ENCODE results near the gene ADIPOQ. TPM values are rescaled to one million over a fixed set of nuclear protein-coding genes. Genes with fewer than 3 reads are reported as not detected.
A peak's percentile ranks its signal among the peaks of the same experiment; 100 is the strongest.

Gene ADIPOQ
- total and polyA plus RNA-seq, 2 donors (not counting 1 experiment from before 2014, with no cell fraction given) = not detected

DNA sequence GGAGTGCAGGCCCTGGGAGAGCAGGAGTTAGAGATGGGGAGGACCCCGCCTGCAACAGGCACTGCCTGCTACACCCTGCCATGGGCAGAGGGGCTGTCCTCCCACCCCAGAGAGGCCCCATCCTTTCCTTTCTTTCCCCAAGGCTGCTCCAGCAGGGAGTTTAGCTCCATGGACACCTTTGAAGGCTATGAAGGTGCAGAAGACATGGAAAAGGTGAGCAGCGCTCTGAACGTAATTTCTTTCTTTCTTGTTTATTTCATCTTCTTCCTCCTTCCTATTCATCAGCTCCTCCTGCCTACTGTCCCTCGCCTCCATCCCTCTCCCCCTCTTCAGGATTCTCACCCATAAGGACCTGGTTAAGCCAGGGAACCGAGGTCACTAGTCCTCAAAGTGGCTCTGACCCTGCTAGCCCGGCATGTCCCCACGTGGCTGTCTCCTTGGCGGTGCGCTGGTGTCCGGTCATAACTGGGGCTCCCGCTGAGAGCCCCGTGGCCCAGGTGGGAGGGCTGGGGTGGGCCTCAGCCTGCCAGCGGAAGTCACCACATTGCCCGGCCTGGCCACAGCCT, 16.0 kb upstream of the ADIPOQ start:
- peak overlapping the region; percentile 79 for H3K4me3 Mint-ChIP-seq
- Histone ChIP-seq H4K20me1 (ENCODE audit: control insufficient read depth, insufficient read depth, low read length, poor library complexity, severe bottlenecking) (no peaks in the 10 kb centered on the region), H3K4me3 (ENCODE audit: control extremely low read depth in 1 of 5, extremely low read depth in 1 of 5, insufficient read depth in 1 of 5, low read depth in 2 of 5, low read length in 4 of 5) (peak overlapping the region; percentile 11 to 78 (median 68)), H2AFZ (ENCODE audit: insufficient read depth, low read depth, low read length, poor library complexity, severe bottlenecking) (peak overlapping the region; percentile 90), H3K36me3 (replicated peaks in 1 of 2; ENCODE audit: control extremely low read depth in 1 of 2, control insufficient read depth in 1 of 2, extremely low read depth in 1 of 2, insufficient read depth in 2 of 2, low read length in 1 of 2) (no peaks in the 10 kb centered on the region), H3K4me1 (ENCODE audit: control insufficient read depth in 2 of 2, insufficient read depth in 2 of 2, low read length in 2 of 2) (peaks cover 24 to 28% of the 10 kb centered on the region in 2 donors), H3K9ac (ENCODE audit: low read length) (peak overlapping the region; percentile 85), H3K9me3 (ENCODE audit: control extremely low read depth in 1 of 3, control insufficient read depth in 2 of 3, insufficient read depth in 1 of 3, low read length in 2 of 3) (peaks cover 0 to 4% (median 0%) of the 10 kb centered on the region in 3 donors), H3K79me2 (ENCODE audit: control insufficient read depth, insufficient read depth, low read length) (peaks cover 2% of the 10 kb centered on the region), H3K27me3 (replicated peaks in 1 of 4; ENCODE audit: control extremely low read depth in 1 of 4, control insufficient read depth in 3 of 4, insufficient read depth in 4 of 4, low read length in 3 of 4) (peaks cover 0 to 65% (median 40%) of the 10 kb centered on the region in 4 experiments), H3K27ac (ENCODE audit: low read length in 2 of 2) (no peak overlapping the region), H3K4me2 (replicated peaks; ENCODE audit: low read depth, low read length, poor library complexity, severe bottlenecking) (peak overlapping the region; percentile 91)
- ATAC-seq (ENCODE audit: low read depth) = no peak
- H3K27me3 Mint-ChIP-seq = peaks cover 48% of the 10 kb centered on the region
- WGBS (ENCODE audit: insufficient coverage) = 12% methylated on average over 13 of the region's 14 CpGs
- intact Hi-C loops (cut with micrococcal nuclease) = loop anchor here (2.0 to 10.0 kb wide), 4 partner anchors 104 to 722 kb away; partner anchors contain the start of genes DNAJB11, ETV5 and ST6GAL1
- TF ChIP-seq EZH2 (IDR thresholded peaks at IDR 0.05; ENCODE audit: borderline replicate concordance, insufficient read depth, low read depth, low read length, poor library complexity, severe bottlenecking) = no peak
- TF ChIP-seq, protein P1, sequence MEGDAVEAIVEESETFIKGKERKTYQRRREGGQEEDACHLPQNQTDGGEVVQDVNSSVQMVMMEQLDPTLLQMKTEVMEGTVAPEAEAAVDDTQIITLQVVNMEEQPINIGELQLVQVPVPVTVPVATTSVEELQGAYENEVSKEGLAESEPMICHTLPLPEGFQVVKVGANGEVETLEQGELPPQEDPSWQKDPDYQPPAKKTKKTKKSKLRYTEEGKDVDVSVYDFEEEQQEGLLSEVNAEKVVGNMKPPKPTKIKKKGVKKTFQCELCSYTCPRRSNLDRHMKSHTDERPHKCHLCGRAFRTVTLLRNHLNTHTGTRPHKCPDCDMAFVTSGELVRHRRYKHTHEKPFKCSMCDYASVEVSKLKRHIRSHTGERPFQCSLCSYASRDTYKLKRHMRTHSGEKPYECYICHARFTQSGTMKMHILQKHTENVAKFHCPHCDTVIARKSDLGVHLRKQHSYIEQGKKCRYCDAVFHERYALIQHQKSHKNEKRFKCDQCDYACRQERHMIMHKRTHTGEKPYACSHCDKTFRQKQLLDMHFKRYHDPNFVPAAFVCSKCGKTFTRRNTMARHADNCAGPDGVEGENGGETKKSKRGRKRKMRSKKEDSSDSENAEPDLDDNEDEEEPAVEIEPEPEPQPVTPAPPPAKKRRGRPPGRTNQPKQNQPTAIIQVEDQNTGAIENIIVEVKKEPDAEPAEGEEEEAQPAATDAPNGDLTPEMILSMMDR (IDR thresholded peaks at IDR 0.05) = no peak
- peak; percentile 53 for DNase-seq
- H3K4me1 Mint-ChIP-seq = peaks cover 21% of the 10 kb centered on the region
- ChIA-PET POLR2A (interaction anchor here (2.4 to 2.5 kb wide), 2 partner anchors 42 to 105 kb away, joined by 8 to 19 read pairs; partner anchors contain the start of gene EIF4A2), CTCF (interaction anchor here (1.3 to 5.0 kb wide), 3 partner anchors 23 to 339 kb away, joined by 5 to 61 read pairs (median 15); no protein-coding TSS in a partner anchor)
- no peaks in the 10 kb centered on the region for H3K9me3 Mint-ChIP-seq (ENCODE audit: insufficient read depth)
- H3K27ac Mint-ChIP-seq = no peak overlapping the region

Data from B cell (primary cell).